HG02759 (cell line): ENCODE data around the gene CPB1.

Source experiments
- ATAC-seq: cut with Tn5 transposase; IDR thresholded peaks from one replicate; pipeline ENCODE4 v1.9.1; 2021; ENCODE audit warnings: mild to moderate bottlenecking, moderate library complexity; ENCODE audit not compliant: unreplicated experiment

Gene CPB1

GRCh38 chr3:148828136-148828690, 602 bp downstream of the CPB1 start:
- no peak for ATAC-seq

GRCh38 chr3:148829926-148830325, 2.3 kb downstream of the CPB1 start:
- ATAC-seq: no peak

- no peak for ATAC-seq
Measured at GRCh38 chr3:148833223-148833622, 5.6 kb downstream of the CPB1 start.

GRCh38 chr3:148839805-148840204, 12.2 kb downstream of the CPB1 start:
- ATAC-seq: no peak

- no peak for ATAC-seq
Measured at GRCh38 chr3:148840451-148840850, 12.8 kb downstream of the CPB1 start.

GRCh38 chr3:148845756-148846395, 18.3 kb downstream of the CPB1 start:
- no peak for ATAC-seq

- ATAC-seq: no peak
Measured at GRCh38 chr3:148847351-148847750, 19.7 kb downstream of the CPB1 start.

- no peak for ATAC-seq
Measured at GRCh38 chr3:148848410-148848809, 20.8 kb downstream of the CPB1 start.

- ATAC-seq: no peak
Measured at GRCh38 chr3:148852271-148852992, 24.8 kb downstream of the CPB1 start.

- ATAC-seq: no peak
Measured at GRCh38 chr3:148853076-148853475, 25.5 kb downstream of the CPB1 start.

GRCh38 chr3:148854061-148854460, 26.4 kb downstream of the CPB1 start:
- ATAC-seq: no peak

GRCh38 chr3:148856384-148856783, 28.8 kb downstream of the CPB1 start:
- no peak for ATAC-seq

- no peak for ATAC-seq
Measured at GRCh38 chr3:148857316-148857715, 29.7 kb downstream of the CPB1 start.

- ATAC-seq: peak; percentile 69
Measured at GRCh38 chr3:148861277-148861869, 33.8 kb downstream of the CPB1 start.

GRCh38 chr3:148863297-148863696, 35.7 kb downstream of the CPB1 start:
- ATAC-seq: no peak

- no peak for ATAC-seq
Measured at GRCh38 chr3:148863814-148864213, 36.2 kb downstream of the CPB1 start.

- ATAC-seq: no peak
Measured at GRCh38 chr3:148865049-148865448, 37.4 kb downstream of the CPB1 start, which contains the start of gene CPA3. Gene CPA3 (plus strand): TSS chr3:148865296. CDS start chr3:148865308, 12 bp downstream.

- ATAC-seq: no peak
Measured at GRCh38 chr3:148866261-148866660, 38.6 kb downstream of the CPB1 start.

- ATAC-seq: no peak
Measured at GRCh38 chr3:148873270-148873927, 45.8 kb downstream of the CPB1 start.

- no peak for ATAC-seq
Measured at GRCh38 chr3:148873977-148874376, 46.4 kb downstream of the CPB1 start.

- no peak for ATAC-seq
Measured at GRCh38 chr3:148878095-148878494, 50.5 kb downstream of the CPB1 start.
